RWPE2 (cell line): ENCODE results near the gene TICAM2.

ENCODE experiments used
- ATAC-seq: fragments of 200-7000 bp; cut with Tn5 transposase; 3 replicates; pipeline ENCODE4 v1.9.1; 2021; ENCODE audit warnings: low read depth
- DNase-seq: peaks from one replicate; pipeline ENCODE4 v3.0.0-alpha.2; 2020; ENCODE audit warnings: low spot score
- H3K27ac ChIP-seq: fragments of 450-650 bp; 2 replicates; pipeline ENCODE4 v1.5.1; 2017; ENCODE audit warnings: mild to moderate bottlenecking; ENCODE audit not compliant: poor library complexity, severe bottlenecking
- H3K27me3 ChIP-seq: fragments of 250-450 bp; sonication (Bioruptor Pico); 2 replicates; pipeline ENCODE4 v1.5.1; 2021; ENCODE audit warnings: mild to moderate bottlenecking, moderate library complexity; ENCODE audit not compliant: insufficient read depth, poor library complexity, severe bottlenecking
- H3K36me3 ChIP-seq: fragments of 250-450 bp; sonication (Bioruptor Pico); 2 replicates; pipeline ENCODE4 v1.5.1; 2020; ENCODE audit warnings: low read depth, mild to moderate bottlenecking, moderate library complexity
- H3K4me1 ChIP-seq: fragments of 250-450 bp; sonication (Bioruptor Pico); 2 replicates; pipeline ENCODE4 v1.5.1; 2021; ENCODE audit warnings: mild to moderate bottlenecking, moderate library complexity; ENCODE audit not compliant: insufficient read depth, poor library complexity, severe bottlenecking
- H3K4me3 ChIP-seq: fragments of 250-450 bp; sonication (Bioruptor Pico); 2 replicates; pipeline ENCODE4 v1.5.1; 2021; ENCODE audit warnings: mild to moderate bottlenecking, moderate library complexity; ENCODE audit not compliant: severe bottlenecking
- H3K9me3 ChIP-seq: fragments of 250-450 bp; sonication (Bioruptor Pico); 2 replicates; pipeline ENCODE4 v1.5.1; 2021; ENCODE audit warnings: mild to moderate bottlenecking, moderate library complexity; ENCODE audit not compliant: severe bottlenecking
- TF ChIP-seq, protein P1 (sequence below): fragments of 450-650 bp; IDR thresholded peaks from one replicate; pipeline ENCODE4 v1.5.1; 2017; ENCODE audit warnings: mild to moderate bottlenecking, moderate library complexity; ENCODE audit not compliant: poor library complexity, severe bottlenecking

The TICAM2 gene

DNA sequence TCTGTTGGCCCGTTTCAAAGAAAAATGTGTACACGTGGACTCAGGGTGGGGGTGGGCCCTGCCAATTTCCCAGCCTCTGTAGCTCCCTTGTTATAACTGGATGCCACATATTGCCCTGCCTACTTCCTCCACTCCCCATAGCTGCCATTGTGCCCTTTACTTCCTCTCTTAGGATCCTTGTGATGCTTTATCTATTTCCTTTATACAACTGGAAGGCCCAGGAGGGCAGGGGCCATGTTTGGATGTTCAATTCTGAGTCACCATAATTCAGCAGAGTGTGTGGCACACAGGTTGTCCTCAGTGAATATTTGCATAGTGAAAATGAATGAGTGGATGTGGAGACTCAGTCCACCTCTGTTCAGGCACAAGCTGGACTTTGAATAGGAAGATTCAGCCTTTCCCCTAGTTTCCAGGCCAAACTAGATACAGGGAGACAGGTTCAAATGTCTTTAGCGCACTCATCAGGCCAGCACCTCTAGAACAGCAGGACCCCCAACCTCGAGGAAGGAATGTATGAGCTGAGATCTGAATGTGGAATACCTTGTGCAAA lies 47.1 kb downstream of the TICAM2 start:
- H3K27ac ChIP-seq, result no peak overlapping the region
- no peaks in the 10 kb centered on the region for H3K27me3 ChIP-seq
- H3K9me3 ChIP-seq, result no peaks in the 10 kb centered on the region
- H3K4me3 ChIP-seq, result no peak overlapping the region
- peaks cover 18% of the 10 kb centered on the region for H3K4me1 ChIP-seq
- no peaks in the 10 kb centered on the region for H3K36me3 ChIP-seq
- TF ChIP-seq, protein P1, sequence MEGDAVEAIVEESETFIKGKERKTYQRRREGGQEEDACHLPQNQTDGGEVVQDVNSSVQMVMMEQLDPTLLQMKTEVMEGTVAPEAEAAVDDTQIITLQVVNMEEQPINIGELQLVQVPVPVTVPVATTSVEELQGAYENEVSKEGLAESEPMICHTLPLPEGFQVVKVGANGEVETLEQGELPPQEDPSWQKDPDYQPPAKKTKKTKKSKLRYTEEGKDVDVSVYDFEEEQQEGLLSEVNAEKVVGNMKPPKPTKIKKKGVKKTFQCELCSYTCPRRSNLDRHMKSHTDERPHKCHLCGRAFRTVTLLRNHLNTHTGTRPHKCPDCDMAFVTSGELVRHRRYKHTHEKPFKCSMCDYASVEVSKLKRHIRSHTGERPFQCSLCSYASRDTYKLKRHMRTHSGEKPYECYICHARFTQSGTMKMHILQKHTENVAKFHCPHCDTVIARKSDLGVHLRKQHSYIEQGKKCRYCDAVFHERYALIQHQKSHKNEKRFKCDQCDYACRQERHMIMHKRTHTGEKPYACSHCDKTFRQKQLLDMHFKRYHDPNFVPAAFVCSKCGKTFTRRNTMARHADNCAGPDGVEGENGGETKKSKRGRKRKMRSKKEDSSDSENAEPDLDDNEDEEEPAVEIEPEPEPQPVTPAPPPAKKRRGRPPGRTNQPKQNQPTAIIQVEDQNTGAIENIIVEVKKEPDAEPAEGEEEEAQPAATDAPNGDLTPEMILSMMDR, result no peak
- ATAC-seq (no peak), DNase-seq (no peak)

DNA sequence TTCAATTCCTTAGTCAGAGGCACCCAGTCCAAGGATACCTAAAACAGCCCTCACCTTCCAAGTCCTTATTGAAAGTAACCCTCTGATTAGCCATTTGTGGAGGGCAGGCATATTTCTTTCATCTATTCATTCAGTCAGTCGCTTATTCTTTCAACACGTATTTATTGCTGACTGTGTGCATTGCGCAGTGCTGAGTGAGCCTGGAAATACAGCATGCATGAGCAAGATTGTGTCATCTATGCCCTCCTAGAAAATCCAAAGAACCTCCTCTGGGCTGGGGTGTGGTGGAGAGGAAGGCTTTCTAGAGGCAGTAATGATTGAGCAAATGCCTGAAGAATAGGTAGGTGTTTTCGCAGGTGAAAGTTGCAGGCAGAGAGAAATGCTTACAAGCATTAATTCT lies 49.2 kb downstream of the TICAM2 start:
- Histone ChIP-seq H3K4me1 (peaks cover 8% of the 10 kb centered on the region), H3K9me3 (no peaks in the 10 kb centered on the region), H3K27ac (no peak overlapping the region), H3K27me3 (no peaks in the 10 kb centered on the region), H3K4me3 (no peak overlapping the region), H3K36me3 (no peaks in the 10 kb centered on the region)
- no peak for ATAC-seq
- TF ChIP-seq, protein P1, result no peak
- DNase-seq, result no peak

DNA sequence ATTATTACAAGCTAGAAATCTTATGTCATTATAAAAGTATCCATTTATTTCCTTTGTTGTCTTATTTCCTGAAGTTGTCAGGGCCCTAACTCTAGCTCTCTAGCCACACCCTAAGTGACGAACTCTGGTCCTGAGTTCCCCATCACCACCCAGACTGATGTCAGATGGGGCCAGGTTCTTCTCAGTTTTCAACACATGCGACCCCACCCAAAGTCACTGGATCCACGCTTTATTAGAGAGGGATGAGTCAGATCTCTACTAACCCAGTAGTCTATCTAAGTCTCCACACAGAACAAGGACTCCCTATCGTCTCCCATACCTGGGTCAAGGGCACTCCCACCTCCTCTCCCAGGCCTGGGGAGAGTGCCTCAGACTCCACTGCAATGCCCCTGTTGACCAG lies 50.9 kb downstream of the TICAM2 start:
- H3K4me1 ChIP-seq, result peaks cover 8% of the 10 kb centered on the region
- H3K36me3 ChIP-seq, result no peaks in the 10 kb centered on the region
- no peaks in the 10 kb centered on the region for H3K27me3 ChIP-seq
- H3K9me3 ChIP-seq, result no peaks in the 10 kb centered on the region
- TF ChIP-seq, protein P1, result no peak
- H3K27ac ChIP-seq, result no peak overlapping the region
- H3K4me3 ChIP-seq, result no peak overlapping the region
- no peak for DNase-seq
- ATAC-seq, result peak; percentile 57

DNA sequence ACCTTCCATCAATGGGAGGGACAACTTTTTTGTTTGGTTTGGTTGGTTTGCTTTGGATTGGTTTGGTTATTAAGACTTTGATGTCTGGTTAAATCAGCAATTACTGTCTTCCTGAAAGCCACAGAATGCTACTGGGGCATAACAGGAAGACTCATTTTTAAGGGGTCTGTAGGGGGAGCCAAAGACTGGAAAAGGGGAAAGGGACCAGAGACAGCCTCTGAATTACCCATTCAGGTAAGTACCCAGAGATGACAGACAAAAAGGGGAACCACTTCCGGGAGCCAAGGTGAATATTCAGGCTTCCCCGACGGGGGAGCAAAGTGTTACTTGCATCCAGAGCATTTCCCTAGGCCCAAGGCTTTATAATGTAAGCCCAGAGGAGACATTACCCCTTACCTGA lies 53.1 kb downstream of the TICAM2 start:
- TF ChIP-seq, protein P1, result peak; percentile 66
- ATAC-seq (no peak), DNase-seq (no peak)
- peaks cover 12% of the 10 kb centered on the region for H3K4me1 ChIP-seq
- no peaks in the 10 kb centered on the region for H3K27me3 ChIP-seq
- H3K4me3 ChIP-seq, result no peak overlapping the region
- H3K9me3 ChIP-seq, result peaks cover 7% of the 10 kb centered on the region
- H3K27ac ChIP-seq, result no peak overlapping the region
- H3K36me3 ChIP-seq, result no peaks in the 10 kb centered on the region

DNA sequence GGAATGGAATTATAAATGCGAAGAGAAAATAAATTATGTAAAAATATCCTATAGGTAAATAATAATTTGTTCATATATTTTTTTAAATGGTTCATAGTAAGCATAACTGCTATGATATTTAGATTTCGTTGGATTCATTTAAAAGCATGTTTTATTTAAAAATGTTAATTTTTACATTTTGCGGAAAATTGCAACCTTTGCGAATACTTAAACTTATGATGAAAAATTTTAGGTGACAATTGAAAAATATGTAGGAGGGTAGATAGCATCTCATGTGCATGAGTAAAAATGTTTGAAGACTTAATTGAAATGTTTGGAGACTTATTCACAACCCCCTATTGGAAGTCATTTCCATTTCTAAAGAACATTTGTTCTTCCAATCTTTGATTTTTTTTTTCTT lies 53.6 kb downstream of the TICAM2 start:
- ATAC-seq (no peak), DNase-seq (no peak)
- no peaks in the 10 kb centered on the region for H3K27me3 ChIP-seq
- peaks cover 7% of the 10 kb centered on the region for H3K9me3 ChIP-seq
- no peaks in the 10 kb centered on the region for H3K36me3 ChIP-seq
- H3K4me3 ChIP-seq, result no peak overlapping the region
- TF ChIP-seq, protein P1, result no peak
- peaks cover 12% of the 10 kb centered on the region for H3K4me1 ChIP-seq
- H3K27ac ChIP-seq, result no peak overlapping the region
